GM19099 (cell line): ENCODE data around the gene LRRC1.

ENCODE experiments used
- POLR2A ChIP-seq: IDR thresholded peaks from 3 replicates; pipeline ENCODE4 v1.6.1; 2011; ENCODE audit warnings: low read depth; ENCODE audit not compliant: insufficient read length; ENCODE audit errors: extremely low read depth

Gene LRRC1

GRCh38 chr6:53771785-53772624, 22.8 kb upstream of the LRRC1 start:
- no peak for TF ChIP-seq POLR2A

- no peak for TF ChIP-seq POLR2A
Measured at GRCh38 chr6:53773044-53773696, 21.6 kb upstream of the LRRC1 start.

- no peak for TF ChIP-seq POLR2A
Measured at GRCh38 chr6:53786832-53787231, 8.0 kb upstream of the LRRC1 start.

GRCh38 chr6:53790886-53791285, 3.9 kb upstream of the LRRC1 start:
- TF ChIP-seq POLR2A = no peak

GRCh38 chr6:53792016-53792415, 2.8 kb upstream of the LRRC1 start:
- no peak for TF ChIP-seq POLR2A

- TF ChIP-seq POLR2A = no peak
Measured at GRCh38 chr6:53792973-53793317, 1.9 kb upstream of the LRRC1 start.

GRCh38 chr6:53793318-53794136, 1.3 kb upstream of the LRRC1 start:
- no peak for TF ChIP-seq POLR2A

GRCh38 chr6:53794137-53794719, 577 bp upstream of the LRRC1 start:
- TF ChIP-seq POLR2A = no peak

GRCh38 chr6:53795340-53795701, 516 bp downstream of the LRRC1 start:
- no peak for TF ChIP-seq POLR2A

- no peak for TF ChIP-seq POLR2A
Measured at GRCh38 chr6:53795702-53796450, 1.1 kb downstream of the LRRC1 start.

- TF ChIP-seq POLR2A = no peak
Measured at GRCh38 chr6:53796451-53796780, 1.6 kb downstream of the LRRC1 start.

- no peak for TF ChIP-seq POLR2A
Measured at GRCh38 chr6:53796791-53797190, 2.0 kb downstream of the LRRC1 start.

GRCh38 chr6:53797304-53797703, 2.5 kb downstream of the LRRC1 start:
- TF ChIP-seq POLR2A = no peak

- TF ChIP-seq POLR2A = no peak
Measured at GRCh38 chr6:53799340-53799739, 4.5 kb downstream of the LRRC1 start.

- TF ChIP-seq POLR2A = no peak
Measured at GRCh38 chr6:53801022-53801421, 6.2 kb downstream of the LRRC1 start.

- no peak for TF ChIP-seq POLR2A
Measured at GRCh38 chr6:53802582-53802981, 7.8 kb downstream of the LRRC1 start.
